Stimulated activated CD4-positive, alpha-beta T cell treated with anti-CD3 and anti-CD28 coated beads, TNF-alpha, amount 100 ng/mL, for 1 hour (primary cell): ENCODE results near the gene TNFSF12.

ENCODE experiments used
- DNase-seq, 3 donors: peaks; one replicate each; pipeline ENCODE4 v3.0.0-alpha.2; 2020; ENCODE audit warnings: low read depth in 3 of 3, low spot score in 1 of 3

TNFSF12 gene

DNA sequence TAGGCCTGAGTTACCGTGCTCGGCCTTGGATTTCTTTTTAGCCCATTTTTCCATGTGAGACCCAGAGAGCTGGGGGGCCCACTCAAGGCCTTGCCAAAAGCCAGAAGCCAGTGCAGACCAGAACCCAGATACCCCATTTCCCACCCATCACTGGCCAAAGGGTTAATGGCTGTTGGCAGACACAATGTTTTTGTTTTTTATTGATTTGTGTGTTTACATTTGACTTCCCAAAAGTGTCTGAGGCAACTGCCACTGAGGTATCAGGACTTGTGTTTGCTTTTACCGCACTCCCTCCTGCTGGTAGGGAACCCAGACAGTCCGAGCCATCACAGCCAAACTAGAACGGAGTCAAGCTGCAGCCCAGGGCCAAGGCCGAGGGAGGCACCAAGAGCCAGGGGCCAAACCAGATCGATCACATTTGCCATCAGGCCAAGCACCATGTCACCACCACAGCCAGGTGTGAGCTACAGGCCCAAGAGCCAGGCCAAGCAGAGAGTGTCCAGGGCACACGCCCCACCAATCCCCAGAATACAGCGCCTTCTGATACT lies 7.7 kb upstream of the TNFSF12 start:
- DNase-seq: no peak

- no peak for DNase-seq
These were observed 3.9 kb upstream of the TNFSF12 start for GRCh38 chr17:7544911-7545310.

GRCh38 chr17:7549401-7550055 lies 670 bp downstream of the TNFSF12 start:
- DNase-seq: no peak

DNA sequence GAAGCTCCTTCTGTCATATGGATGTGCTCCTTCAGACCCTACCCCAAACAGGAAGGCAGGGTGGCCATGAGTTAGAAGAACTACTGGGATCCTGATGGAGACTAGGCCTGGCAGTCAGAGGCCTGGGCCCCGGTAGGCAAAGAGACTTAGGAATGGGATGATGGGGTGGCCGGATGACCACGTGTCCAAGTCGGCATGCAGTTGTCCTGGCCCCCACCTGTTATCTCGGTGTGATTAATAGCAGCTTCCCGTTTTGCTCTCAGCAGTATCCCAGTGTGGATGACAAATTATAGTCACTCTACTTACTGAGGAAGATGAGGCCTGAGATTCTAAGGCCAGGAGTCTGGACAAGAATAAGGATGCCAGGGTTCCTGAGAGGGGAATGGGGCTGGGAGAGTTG lies 1.5 kb downstream of the TNFSF12 start:
- no peak for DNase-seq

- DNase-seq: no peak
These were observed 2.5 kb downstream of the TNFSF12 start for GRCh38 chr17:7551396-7551795.

GRCh38 chr17:7552621-7553051 lies 3.8 kb downstream of the TNFSF12 start:
- no peak for DNase-seq

DNA sequence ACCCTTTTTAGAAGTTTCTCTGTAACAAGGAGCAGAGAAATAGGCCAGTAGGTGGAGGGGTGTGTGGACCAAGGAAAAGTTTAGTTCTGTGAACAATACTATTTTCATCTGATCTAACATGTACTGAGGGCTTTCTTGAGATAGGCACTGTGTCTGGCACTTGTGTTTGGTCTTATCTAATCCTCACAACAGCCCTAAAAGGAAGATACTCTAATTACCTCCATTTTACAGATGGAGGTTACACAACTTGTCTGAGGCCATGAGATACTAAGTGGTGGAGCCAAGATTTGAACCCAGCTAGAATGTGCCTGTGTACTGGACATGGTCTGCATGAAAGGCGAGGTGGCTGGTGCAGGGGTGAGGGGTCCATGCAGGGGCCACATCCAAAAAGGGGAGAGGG lies 4.5 kb downstream of the TNFSF12 start:
- DNase-seq: no peak

DNA sequence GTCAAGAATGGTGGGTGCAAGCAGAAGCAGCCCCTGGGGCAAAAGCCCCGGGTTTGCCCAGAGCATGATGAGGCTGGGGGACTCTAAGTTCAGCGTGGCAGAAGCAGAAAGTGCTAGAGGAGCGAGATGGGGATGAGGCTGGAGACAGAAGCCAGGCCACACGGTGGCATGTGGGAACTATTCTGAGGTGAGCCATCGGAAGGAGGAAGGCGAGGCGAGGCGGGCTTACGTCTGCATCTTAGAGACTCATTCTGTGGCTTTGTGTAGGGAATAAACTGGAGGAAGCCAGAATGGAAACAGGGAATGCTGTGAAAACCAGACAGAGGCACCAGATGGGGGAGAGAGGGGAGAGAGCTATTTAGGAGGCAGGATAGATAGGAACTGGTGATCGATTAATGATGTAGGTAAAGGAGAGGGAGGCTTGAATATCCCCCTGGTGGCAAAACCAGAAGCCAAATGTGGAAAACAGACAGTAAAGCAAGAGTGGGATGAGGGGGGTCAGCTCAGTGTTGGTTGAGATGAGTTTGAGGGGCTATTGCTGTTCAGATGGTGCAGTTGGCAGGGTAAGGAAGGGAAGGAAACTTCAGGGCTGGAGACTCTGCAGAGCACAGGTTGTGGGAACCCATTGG lies 6.6 kb downstream of the TNFSF12 start:
- DNase-seq: no peak

DNA sequence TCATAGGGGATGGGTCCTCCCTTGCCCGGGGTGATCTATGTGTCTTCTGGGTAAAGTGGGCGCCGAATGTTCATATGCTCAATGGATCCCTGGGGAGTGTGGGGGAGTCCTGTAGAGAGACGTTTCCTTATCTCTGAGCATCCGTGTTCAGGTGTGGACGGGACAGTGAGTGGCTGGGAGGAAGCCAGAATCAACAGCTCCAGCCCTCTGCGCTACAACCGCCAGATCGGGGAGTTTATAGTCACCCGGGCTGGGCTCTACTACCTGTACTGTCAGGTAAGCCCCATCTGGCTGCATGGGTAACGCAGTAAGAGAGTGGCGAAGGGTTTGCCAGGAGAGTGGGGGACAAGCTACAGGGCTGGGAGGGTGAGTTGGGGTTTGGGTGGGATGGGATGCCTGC lies 7.8 kb downstream of the TNFSF12 start:
- DNase-seq: no peak

- DNase-seq: no peak
These were observed 8.4 kb downstream of the TNFSF12 start for GRCh38 chr17:7557147-7557764.

DNA sequence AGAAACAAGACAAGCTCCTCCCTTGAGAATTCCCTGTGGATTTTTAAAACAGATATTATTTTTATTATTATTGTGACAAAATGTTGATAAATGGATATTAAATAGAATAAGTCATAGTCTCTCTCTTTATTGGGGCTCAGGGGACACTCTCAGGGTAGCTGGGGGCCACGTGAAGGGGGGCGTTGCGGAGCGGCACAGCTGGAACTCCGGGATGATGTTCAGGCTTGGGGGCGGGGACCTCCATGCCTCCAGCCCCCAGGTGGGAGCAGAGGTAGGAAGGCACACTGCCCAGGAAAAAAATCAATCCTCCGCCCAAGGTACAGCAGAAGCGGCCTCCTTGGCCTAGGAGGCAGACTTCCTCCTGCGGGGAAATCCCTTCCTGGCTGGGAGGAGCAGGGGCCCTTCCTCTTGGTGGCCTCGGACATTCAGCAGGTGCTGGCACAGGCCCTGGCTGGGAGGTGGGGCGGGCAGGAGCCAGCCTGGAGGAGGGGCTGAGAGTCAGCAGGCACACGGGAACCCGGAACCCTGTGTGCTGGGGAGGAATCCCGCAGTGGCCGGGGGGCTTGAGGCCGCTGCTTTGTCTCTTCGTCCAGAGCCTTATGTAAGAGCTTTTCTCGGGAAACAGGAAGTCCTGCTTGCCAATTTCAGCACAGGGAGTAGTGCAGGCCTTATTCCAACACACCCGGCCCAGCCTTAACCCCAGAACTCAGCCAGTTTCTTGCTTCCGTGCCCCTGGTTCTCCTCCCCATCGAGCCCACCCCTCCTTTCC lies 9.1 kb downstream of the TNFSF12 start:
- no peak for DNase-seq

DNA sequence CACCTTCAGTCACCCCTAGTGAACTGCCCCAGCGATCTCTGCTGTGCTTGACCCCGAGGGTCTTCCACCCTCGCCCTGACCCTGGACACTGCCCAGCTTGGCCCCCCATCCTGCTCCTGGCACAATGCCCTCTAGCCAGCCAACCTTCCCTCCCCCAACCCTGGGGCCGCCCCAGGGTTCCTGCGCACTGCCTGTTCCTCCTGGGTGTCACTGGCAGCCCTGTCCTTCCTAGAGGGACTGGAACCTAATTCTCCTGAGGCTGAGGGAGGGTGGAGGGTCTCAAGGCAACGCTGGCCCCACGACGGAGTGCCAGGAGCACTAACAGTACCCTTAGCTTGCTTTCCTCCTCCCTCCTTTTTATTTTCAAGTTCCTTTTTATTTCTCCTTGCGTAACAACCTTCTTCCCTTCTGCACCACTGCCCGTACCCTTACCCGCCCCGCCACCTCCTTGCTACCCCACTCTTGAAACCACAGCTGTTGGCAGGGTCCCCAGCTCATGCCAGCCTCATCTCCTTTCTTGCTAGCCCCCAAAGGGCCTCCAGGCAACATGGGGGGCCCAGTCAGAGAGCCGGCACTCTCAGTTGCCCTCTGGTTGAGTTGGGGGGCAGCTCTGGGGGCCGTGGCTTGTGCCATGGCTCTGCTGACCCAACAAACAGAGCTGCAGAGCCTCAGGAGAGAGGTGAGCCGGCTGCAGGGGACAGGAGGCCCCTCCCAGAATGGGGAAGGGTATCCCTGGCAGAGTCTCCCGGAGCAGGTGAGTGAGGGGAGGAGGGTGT lies 9.9 kb downstream of the TNFSF12 start, which contains the start of gene TNFSF13:
TNFSF13 (plus strand) TSS at position 207 of the 776 bp plus-strand sequence; CDS start at position 497, 290 bp downstream.
- DNase-seq: no peak

GRCh38 chr17:7559320-7560171 lies 10.7 kb downstream of the TNFSF12 start:
- DNase-seq: no peak

DNA sequence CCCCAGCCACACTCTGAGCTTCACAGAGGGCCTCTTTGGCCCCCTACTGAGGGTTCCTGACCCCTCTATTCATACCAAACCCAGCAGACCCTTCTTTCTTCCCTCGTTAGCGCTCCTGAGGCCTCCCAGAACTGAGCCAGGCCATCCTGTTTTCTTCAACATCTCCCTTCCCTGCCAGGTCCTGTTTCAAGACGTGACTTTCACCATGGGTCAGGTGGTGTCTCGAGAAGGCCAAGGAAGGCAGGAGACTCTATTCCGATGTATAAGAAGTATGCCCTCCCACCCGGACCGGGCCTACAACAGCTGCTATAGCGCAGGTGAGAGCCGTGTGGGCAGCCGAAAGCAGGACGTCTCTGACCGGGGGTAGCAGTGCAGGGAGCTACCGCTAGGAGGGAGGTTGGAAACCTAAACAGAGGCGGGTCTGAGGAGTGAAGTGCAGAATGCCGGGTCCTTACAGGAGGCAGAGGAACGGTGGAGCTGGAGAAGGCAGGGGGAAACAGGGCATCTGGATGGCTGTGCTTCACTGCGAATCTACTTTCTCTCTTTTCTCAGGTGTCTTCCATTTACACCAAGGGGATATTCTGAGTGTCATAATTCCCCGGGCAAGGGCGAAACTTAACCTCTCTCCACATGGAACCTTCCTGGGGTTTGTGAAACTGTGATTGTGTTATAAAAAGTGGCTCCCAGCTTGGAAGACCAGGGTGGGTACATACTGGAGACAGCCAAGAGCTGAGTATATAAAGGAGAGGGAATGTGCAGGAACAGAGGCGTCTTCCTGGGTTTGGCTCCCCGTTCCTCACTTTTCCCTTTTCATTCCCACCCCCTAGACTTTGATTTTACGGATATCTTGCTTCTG lies 11.5 kb downstream of the TNFSF12 start:
- DNase-seq: no peak

- DNase-seq: peak; percentile 64 to 78 (median 65)
These were observed 12.2 kb downstream of the TNFSF12 start for GRCh38 chr17:7561028-7561575.

DNA sequence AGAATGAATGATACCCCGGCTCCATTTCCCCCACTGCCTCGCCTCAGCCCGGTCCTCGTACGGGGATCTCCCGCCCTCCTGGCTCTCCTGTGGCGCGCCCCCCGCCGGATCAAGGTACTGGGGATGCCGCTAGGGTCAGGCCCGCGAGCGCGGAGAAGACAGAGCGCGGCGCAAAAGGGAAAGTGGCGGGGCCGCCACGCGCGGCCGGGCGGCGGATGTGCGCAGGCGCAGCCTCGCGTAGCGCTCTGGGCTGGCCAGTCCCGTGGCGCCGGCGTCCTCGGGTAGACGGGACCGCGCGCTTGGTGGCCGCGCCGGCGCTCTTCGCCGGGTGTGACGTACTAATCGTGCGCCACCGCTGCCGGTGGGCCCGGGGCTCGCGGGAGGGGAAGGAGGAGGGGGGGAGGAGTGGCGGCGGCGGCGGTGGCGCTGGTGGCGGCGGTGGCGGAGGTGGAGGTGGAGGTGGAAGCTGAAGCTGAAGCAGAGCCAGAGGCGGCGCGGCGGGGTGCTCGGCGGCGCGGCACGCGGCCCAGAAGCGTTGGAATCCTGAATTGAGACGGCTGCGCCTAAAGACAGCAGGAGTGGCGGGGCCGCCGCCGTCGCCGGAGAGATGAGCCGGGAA lies 12.8 kb downstream of the TNFSF12 start, which contains the start of gene SENP3:
SENP3 (plus strand) TSS at position 331 of the 619 bp plus-strand sequence. CDS start 1,158 bp downstream, outside the sequence.
- DNase-seq: peak; percentile 79 to 87 (median 82)

DNA sequence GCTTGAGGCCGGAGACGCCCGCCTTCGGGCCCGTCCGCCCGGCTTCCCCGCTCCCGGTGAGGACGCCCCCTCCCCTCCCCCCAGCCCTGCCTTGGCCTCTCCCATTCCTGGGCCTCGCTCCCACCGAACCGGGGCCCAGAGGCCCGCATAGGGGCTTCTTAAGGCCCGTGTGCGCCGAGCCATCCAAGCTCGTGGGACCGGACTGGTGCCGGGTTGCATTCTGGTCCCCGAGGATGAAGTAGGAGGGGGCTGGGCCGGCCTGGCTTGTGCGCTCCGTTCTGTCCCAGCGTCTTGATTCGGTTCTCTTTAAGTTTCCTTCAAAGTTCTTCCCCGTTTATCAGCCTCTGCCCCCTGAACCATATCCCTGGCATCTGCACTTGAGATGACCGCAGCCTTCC lies 13.3 kb downstream of the TNFSF12 start:
- no peak for DNase-seq
